Ishikawa (cell line): ENCODE results near the gene PIMREG.
A peak's percentile ranks its signal among the peaks of the same experiment; 100 is the strongest.

Experiments used
- CEBPB ChIP-seq: IDR thresholded peaks from 2 replicates; pipeline ENCODE4 v1.6.1; 2012
- CREB1 ChIP-seq: IDR thresholded peaks from 2 replicates; pipeline ENCODE4 v1.6.1; 2012; ENCODE audit warnings: low read depth
- EGR1 ChIP-seq: IDR thresholded peaks from 2 replicates; pipeline ENCODE4 v1.6.1; 2012
- EP300 ChIP-seq: IDR thresholded peaks from 2 replicates; pipeline ENCODE4 v1.6.1; 2012; ENCODE audit warnings: borderline replicate concordance
- FOXM1 ChIP-seq: IDR thresholded peaks from 2 replicates; pipeline ENCODE4 v1.6.1; 2012; ENCODE audit warnings: low read depth, borderline replicate concordance
- NFIC ChIP-seq: IDR thresholded peaks from 2 replicates; pipeline ENCODE4 v1.6.1; 2012
- RAD21 ChIP-seq: IDR thresholded peaks from 2 replicates; pipeline ENCODE4 v1.6.1; 2012; ENCODE audit warnings: low read depth
- TAF1 ChIP-seq: IDR thresholded peaks from 2 replicates; pipeline ENCODE4 v1.6.1; 2012; ENCODE audit warnings: low read depth, mild to moderate bottlenecking
- TCF12 ChIP-seq: IDR thresholded peaks from 2 replicates; pipeline ENCODE4 v1.6.1; 2012; ENCODE audit warnings: low read depth
- TEAD4 ChIP-seq: IDR thresholded peaks from 2 replicates; pipeline ENCODE4 v1.6.1; 2012
- YY1 ChIP-seq: IDR thresholded peaks from 2 replicates; pipeline ENCODE4 v1.6.1; 2012; ENCODE audit warnings: low read depth
- ZBTB7A ChIP-seq: IDR thresholded peaks from 2 replicates; pipeline ENCODE4 v1.6.1; 2012; ENCODE audit warnings: low read depth
- TF ChIP-seq, protein P1 (sequence below): IDR thresholded peaks from 2 replicates; pipeline ENCODE4 v1.6.1; 2012
- TF ChIP-seq, protein P2 (sequence below): IDR thresholded peaks from 2 replicates; pipeline ENCODE4 v1.6.1; 2012; ENCODE audit warnings: low read depth, mild to moderate bottlenecking
- TF ChIP-seq, protein P3 (sequence below): IDR thresholded peaks from 2 replicates; pipeline ENCODE4 v1.6.1; 2012

The PIMREG gene

DNA sequence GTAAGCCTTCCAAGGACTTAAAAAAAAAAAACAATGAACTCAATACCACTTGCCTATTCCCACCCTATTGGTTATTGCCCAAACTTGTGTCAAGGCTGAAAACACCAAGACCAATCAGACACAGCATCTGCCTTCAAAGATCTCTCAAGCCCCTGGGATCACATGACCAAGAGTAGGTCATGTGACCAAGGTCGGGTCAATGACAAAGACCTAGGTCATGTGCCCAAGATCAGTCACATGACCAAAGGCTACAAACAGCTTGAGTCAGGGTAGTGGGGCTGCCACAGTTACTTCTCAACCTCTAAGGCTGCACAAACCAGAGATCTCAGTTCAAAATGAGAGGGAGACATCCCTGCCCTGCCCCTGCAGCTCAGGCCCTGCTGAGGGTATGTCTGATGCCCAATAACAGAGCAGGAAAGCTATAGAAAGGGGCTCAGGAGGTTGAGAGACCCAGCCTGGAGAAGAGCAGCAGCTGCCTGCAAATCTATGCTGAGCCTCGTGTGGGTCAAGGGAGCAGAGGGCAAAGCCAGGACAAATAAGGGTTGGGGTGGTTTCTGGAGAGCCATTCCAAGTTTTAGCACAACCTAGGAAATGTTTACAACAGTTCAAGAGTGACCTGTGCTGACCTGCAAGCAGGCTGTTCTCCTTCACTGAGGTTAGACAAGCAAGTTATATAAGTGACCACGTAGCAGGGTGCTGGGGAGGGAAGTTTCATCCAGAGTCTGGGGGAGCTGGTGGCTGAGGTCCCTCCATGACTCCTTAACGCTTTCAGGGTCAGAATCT, 48.8 kb downstream of the PIMREG start:
- TF ChIP-seq, protein P1, sequence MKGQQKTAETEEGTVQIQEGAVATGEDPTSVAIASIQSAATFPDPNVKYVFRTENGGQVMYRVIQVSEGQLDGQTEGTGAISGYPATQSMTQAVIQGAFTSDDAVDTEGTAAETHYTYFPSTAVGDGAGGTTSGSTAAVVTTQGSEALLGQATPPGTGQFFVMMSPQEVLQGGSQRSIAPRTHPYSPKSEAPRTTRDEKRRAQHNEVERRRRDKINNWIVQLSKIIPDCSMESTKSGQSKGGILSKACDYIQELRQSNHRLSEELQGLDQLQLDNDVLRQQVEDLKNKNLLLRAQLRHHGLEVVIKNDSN = peak; percentile 94
- TF ChIP-seq, protein P2, sequence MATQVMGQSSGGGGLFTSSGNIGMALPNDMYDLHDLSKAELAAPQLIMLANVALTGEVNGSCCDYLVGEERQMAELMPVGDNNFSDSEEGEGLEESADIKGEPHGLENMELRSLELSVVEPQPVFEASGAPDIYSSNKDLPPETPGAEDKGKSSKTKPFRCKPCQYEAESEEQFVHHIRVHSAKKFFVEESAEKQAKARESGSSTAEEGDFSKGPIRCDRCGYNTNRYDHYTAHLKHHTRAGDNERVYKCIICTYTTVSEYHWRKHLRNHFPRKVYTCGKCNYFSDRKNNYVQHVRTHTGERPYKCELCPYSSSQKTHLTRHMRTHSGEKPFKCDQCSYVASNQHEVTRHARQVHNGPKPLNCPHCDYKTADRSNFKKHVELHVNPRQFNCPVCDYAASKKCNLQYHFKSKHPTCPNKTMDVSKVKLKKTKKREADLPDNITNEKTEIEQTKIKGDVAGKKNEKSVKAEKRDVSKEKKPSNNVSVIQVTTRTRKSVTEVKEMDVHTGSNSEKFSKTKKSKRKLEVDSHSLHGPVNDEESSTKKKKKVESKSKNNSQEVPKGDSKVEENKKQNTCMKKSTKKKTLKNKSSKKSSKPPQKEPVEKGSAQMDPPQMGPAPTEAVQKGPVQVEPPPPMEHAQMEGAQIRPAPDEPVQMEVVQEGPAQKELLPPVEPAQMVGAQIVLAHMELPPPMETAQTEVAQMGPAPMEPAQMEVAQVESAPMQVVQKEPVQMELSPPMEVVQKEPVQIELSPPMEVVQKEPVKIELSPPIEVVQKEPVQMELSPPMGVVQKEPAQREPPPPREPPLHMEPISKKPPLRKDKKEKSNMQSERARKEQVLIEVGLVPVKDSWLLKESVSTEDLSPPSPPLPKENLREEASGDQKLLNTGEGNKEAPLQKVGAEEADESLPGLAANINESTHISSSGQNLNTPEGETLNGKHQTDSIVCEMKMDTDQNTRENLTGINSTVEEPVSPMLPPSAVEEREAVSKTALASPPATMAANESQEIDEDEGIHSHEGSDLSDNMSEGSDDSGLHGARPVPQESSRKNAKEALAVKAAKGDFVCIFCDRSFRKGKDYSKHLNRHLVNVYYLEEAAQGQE = no peak
- TF ChIP-seq CREB1 = no peak

DNA sequence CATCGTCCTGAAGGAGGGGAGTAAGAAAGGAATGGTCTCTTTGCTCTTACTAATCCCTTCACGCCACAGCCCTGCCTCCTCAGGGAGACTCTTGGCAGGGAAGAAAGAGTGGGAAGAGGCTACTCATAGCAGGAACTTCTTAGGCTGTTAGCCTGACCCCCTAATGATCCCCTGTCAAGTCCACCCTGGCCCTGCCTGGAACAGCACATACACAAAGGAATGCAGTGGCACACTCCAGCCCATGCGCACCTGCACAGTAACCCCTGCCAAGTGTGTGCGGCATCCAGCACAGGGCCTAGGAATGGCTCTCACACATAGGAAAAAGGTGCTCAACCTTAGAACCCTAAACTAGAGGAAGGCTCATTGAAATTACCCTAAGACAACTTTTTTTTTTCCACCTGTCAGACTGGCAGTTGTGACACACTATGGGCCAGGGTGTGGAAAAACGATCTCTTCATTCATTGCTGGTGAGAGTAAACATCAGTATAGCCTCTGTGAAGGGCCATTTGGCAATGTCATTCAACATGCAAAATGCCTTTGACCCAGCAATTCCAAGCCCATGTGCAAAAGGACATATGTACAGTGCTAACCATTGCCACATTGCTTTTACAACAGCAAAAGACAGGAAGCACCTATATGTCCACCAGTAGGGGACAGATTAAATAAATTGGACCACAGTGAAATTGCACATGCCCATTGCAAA, 50.1 kb downstream of the PIMREG start:
- TF ChIP-seq EGR1 (no peak), RAD21 (no peak), CREB1 (no peak), TEAD4 (0 out of 2 replicates have a peak, but pooled peaks have one; percentile 12), ZBTB7A (no peak), FOXM1 (no peak)
- TF ChIP-seq, protein P1 = no peak
- TF ChIP-seq, protein P2 = no peak

DNA sequence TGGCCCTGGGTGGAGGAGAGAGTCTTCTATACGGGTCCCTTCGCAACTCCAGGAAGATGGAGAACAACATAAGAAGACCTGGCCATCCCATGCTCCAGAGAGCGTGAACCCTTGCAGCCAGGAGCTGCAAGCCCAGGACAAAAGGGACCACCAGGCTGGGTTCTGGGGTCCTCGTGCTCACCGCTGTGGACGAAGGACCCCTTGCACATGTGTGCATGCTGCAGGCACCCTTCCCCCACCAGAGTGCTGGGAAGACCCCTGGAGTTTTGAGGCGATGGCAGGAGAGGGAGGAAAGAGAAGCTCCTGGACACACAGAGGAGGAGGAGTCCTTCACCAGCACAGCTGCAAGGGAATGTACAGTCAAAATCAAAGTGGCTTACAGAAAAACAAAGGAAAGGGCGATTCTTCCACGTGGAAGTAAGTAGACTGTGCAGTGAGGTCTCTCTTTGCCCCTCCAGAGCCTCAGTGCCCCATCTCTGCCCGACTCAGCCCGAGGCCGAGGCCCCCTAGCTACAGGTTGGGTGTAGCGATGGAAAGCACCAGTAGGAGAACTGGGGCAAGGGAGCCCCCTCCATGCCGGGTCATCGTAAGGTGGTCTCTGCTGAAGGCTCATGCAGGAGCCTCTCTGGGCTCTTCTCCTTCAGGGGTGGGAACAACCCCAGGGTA, 51.3 kb downstream of the PIMREG start:
- TF ChIP-seq, protein P2 = no peak
- no peak for TF ChIP-seq YY1
- TF ChIP-seq TCF12 = no peak
- no peak for TF ChIP-seq EP300
- TF ChIP-seq NFIC = no peak
- TF ChIP-seq TAF1 = no peak
- no peak for TF ChIP-seq ZBTB7A
- TF ChIP-seq TEAD4 = no peak
- no peak for TF ChIP-seq RAD21

DNA sequence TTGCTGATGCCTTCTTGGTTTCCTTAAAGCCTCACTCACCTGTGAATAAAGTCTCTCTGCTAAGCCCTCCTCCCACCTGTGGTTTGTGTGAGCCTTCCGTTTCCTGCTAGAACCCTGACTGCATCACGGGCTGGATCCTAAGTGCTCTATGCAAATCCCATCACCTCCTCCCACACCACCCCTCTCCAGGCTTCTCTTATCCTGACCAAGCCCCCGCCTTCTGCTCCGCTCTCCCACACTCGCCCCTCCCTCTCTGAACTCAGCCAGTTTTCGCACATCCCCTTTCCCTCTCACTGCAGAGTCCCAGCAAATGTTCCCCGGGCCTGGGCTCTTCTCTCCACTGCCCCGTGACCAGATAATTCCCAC, 51.8 kb downstream of the PIMREG start:
- TF ChIP-seq TAF1 (no peak), TCF12 (no peak), EGR1 (no peak), FOXM1 (no peak), CEBPB (no peak), RAD21 (no peak), EP300 (no peak), TEAD4 (no peak), CREB1 (no peak), YY1 (no peak), NFIC (no peak)
- TF ChIP-seq, protein P3, sequence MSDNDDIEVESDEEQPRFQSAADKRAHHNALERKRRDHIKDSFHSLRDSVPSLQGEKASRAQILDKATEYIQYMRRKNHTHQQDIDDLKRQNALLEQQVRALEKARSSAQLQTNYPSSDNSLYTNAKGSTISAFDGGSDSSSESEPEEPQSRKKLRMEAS = no peak
- TF ChIP-seq, protein P1 = no peak
- TF ChIP-seq, protein P2 = no peak
